ENCODE data around the gene ENDOG. TPM values are rescaled to one million over a fixed set of nuclear protein-coding genes. Genes with fewer than 3 reads are reported as not detected.

Gene ENDOG
- total and polyA plus RNA-seq, 2 experiments from 2014 or later = 21.4 to 26.7 TPM

DNA sequence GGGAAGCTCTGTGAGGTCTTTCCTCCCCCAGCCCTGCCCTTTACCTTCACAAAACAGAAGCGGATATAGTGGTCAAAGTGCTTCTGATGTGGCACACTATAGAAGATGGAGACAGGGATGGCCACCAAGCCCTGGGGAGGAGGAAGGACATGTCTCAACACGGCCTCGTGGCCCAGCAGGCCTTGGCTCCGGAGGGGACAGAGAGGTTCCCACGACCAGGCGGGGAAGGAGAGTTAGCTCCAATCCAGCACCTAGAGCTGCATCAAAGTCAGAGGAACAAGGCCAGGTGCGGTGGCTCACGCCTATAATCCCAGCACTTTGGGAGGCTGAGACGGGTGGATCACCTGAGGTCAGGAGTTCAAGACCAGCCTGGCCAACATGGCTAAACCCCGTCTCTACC, 15.4 kb downstream of the ENDOG start:
- H3K9ac ChIP-seq = no peak overlapping the region
- no peaks in the 10 kb centered on the region for H3F3A ChIP-seq (ENCODE audit: insufficient read depth)
- H3K36me3 ChIP-seq (ENCODE audit: low read depth) = no peaks in the 10 kb centered on the region
- no peaks in the 10 kb centered on the region for H3K9me3 ChIP-seq (ENCODE audit: low read depth)
- TF ChIP-seq EZH2phosphoT487 (IDR thresholded peaks at IDR 0.05; ENCODE audit: insufficient read depth, low read depth) (no peak), EZH2 (IDR thresholded peaks at IDR 0.05; ENCODE audit: insufficient read depth, poor library complexity, severe bottlenecking) (no peak)
- H3K4me1 ChIP-seq (ENCODE audit: insufficient read depth) = peaks cover 2% of the 10 kb centered on the region; the same call in 1 of the 2 replicates
- in situ Hi-C loops (cut with MboI) = no loop called here
- H3K4me3 ChIP-seq = no peak overlapping the region
- no peaks in the 10 kb centered on the region for H3K9me2 ChIP-seq (ENCODE audit: insufficient read depth)
- H4K20me1 ChIP-seq (ENCODE audit: insufficient read depth) = no peaks in the 10 kb centered on the region
- 92 to 97% methylated on average over 10 of the region's 10 CpGs for WGBS, 2 experiments (ENCODE audit: low coverage in 1 of 2, low lambda C conversion rate in 2 of 2, missing lambda C conversion rate in 2 of 2)
- no peaks in the 10 kb centered on the region for H3K27me3 ChIP-seq (replicated peaks; ENCODE audit: insufficient read depth)
- H3K4me2 ChIP-seq (ENCODE audit: unreplicated experiment) = no peak overlapping the region
- peaks cover 6% of the 10 kb centered on the region for H3K79me2 ChIP-seq (ENCODE audit: insufficient read depth)
- no peak for DNase-seq
- no peak overlapping the region for H2AFZ ChIP-seq
- H3K27ac ChIP-seq = no peak overlapping the region

DNA sequence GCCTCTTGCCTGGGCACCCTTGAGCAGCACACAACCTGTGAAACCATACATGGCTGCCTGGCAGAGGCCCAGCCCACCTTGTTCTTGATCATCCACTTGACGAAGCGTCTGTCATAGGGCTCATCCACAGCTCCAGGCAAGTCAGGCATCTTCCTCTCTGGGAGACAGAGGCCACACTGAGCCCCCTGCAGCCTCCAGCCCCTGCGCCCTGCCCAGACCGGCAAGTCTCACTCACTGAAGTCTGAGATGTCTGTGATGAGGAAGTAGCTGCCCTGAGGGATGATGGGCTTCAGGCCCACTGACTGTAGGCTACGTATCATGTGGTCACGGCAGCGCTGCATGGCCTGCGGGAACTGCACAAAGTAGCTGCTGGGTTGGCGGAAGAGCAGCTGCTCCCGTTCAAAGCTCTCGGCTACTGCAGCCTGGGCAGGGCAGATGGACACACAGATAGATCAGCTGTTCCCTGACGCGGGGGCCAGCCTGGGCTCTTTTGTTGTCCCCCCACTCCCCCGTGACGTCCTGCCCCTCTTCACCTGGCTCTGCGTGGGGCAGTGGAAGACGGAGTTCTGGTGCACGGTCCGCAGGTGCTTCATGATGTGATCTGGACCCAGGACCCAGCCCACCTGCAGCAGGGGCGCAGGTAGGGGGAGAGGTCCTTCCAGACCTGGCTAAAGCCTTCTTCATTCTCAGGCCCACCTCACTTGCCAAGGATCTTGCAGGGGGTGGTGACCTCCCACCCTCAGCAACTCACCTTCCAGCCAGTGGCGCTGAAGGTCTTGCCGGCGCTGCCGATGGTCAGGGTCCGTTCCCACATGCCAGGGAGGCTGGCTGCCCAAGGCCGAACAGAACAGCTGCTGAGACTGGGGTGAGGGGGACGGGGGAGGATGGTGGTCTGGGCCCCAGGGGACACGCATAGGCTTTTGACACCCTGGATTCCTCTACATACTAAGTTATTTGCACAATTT, 17.2 kb downstream of the ENDOG start:
- Histone ChIP-seq H3K27me3 (replicated peaks; ENCODE audit: insufficient read depth) (no peaks in the 10 kb centered on the region), H3K4me2 (ENCODE audit: unreplicated experiment) (no peak overlapping the region), H3K36me3 (ENCODE audit: low read depth) (no peaks in the 10 kb centered on the region), H3K9ac (no peak overlapping the region), H3K4me3 (no peak overlapping the region), H3K4me1 (ENCODE audit: insufficient read depth) (no peaks in the 10 kb centered on the region), H3K9me3 (ENCODE audit: low read depth) (no peaks in the 10 kb centered on the region), H3K79me2 (ENCODE audit: insufficient read depth) (no peaks in the 10 kb centered on the region), H2AFZ (no peak overlapping the region), H3K9me2 (ENCODE audit: insufficient read depth) (no peaks in the 10 kb centered on the region), H3K27ac (no peak overlapping the region), H4K20me1 (ENCODE audit: insufficient read depth) (no peaks in the 10 kb centered on the region), H3F3A (ENCODE audit: insufficient read depth) (no peaks in the 10 kb centered on the region)
- in situ Hi-C loops (cut with MboI) = no loop called here
- TF ChIP-seq EZH2 (IDR thresholded peaks at IDR 0.05; ENCODE audit: insufficient read depth, poor library complexity, severe bottlenecking) = no peak
- no peak for TF ChIP-seq EZH2phosphoT487 (IDR thresholded peaks at IDR 0.05; ENCODE audit: insufficient read depth, low read depth)
- no peak for DNase-seq
- 94 to 96% methylated on average over 24 to 28 of the region's 28 CpGs for WGBS, 2 experiments (ENCODE audit: low coverage in 1 of 2, low lambda C conversion rate in 2 of 2, missing lambda C conversion rate in 2 of 2)

DNA sequence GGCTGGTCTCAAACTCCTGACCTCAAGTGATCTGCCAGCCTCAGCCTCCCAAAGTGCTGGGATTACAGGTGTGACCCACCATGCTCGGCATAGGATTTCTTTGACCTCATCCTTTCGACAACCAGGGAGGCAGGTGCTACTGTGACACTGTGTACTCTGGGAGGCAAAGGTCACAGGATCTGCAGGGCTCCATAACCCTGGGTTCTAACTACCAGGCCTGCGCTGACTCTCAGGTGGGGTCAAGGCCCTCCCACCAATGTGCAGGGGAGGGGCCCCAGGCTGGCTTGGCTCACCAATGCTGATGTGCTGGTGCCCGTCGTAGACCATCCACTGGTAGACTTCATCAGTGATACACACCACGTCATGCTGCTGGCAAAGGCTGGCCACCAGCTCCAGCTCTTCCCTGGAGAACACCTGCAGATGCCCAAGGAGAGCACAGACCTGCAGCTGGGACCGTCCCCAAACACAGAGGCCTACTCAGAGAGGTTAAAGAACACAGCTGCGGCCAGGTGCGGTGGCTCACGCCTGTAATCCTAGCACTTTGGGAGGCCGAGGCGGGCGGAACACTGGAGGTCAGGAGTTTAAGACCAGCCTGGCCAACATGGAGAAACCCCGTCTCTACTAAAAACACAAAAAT, 18.3 kb downstream of the ENDOG start:
- no peaks in the 10 kb centered on the region for H3K36me3 ChIP-seq (ENCODE audit: low read depth)
- no peaks in the 10 kb centered on the region for H3K27me3 ChIP-seq (replicated peaks; ENCODE audit: insufficient read depth)
- no peaks in the 10 kb centered on the region for H3F3A ChIP-seq (ENCODE audit: insufficient read depth)
- in situ Hi-C loops (cut with MboI) = no loop called here
- no peaks in the 10 kb centered on the region for H4K20me1 ChIP-seq (ENCODE audit: insufficient read depth)
- no peaks in the 10 kb centered on the region for H3K9me2 ChIP-seq (ENCODE audit: insufficient read depth)
- H3K9ac ChIP-seq = no peak overlapping the region
- H3K27ac ChIP-seq = no peak overlapping the region
- no peak overlapping the region for H3K4me2 ChIP-seq (ENCODE audit: unreplicated experiment)
- no peaks in the 10 kb centered on the region for H3K79me2 ChIP-seq (ENCODE audit: insufficient read depth)
- no peak for TF ChIP-seq EZH2phosphoT487 (IDR thresholded peaks at IDR 0.05; ENCODE audit: insufficient read depth, low read depth)
- TF ChIP-seq EZH2 (IDR thresholded peaks at IDR 0.05; ENCODE audit: insufficient read depth, poor library complexity, severe bottlenecking) = no peak
- H3K9me3 ChIP-seq (ENCODE audit: low read depth) = no peaks in the 10 kb centered on the region
- 83 to 85% methylated on average over 14 of the region's 14 CpGs for WGBS, 2 experiments (ENCODE audit: low coverage in 1 of 2, low lambda C conversion rate in 2 of 2, missing lambda C conversion rate in 2 of 2)
- no peak for DNase-seq
- no peaks in the 10 kb centered on the region for H3K4me1 ChIP-seq (ENCODE audit: insufficient read depth)
- no peak overlapping the region for H3K4me3 ChIP-seq
- no peak overlapping the region for H2AFZ ChIP-seq

DNA sequence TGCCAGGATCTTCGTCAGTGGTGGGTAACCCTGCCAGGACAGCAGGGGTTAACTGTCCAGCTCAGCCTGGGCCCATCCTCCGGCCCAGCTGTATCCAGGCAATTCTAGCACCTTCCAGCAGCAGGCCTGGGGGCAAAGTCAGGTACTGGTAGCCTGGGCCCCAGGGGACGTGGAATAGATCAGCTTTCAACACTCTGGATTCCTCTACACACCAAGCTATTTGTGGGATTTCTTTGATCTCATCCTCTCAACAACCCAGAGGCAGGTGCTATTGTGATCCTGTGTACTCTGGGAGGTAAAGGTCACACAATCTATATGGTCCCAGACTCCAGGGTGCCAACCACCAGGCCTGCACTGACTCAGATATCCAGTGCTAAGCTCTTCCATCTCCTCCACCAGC, 20.0 kb downstream of the ENDOG start:
- H3K27ac ChIP-seq = no peak overlapping the region
- no peaks in the 10 kb centered on the region for H3K9me3 ChIP-seq (ENCODE audit: low read depth)
- no peaks in the 10 kb centered on the region for H3K4me1 ChIP-seq (ENCODE audit: insufficient read depth)
- TF ChIP-seq EZH2phosphoT487 (IDR thresholded peaks at IDR 0.05; ENCODE audit: insufficient read depth, low read depth) (no peak), EZH2 (IDR thresholded peaks at IDR 0.05; ENCODE audit: insufficient read depth, poor library complexity, severe bottlenecking) (no peak)
- no peak overlapping the region for H3K4me3 ChIP-seq
- H3K27me3 ChIP-seq (replicated peaks; ENCODE audit: insufficient read depth) = no peaks in the 10 kb centered on the region
- H3K9me2 ChIP-seq (ENCODE audit: insufficient read depth) = no peaks in the 10 kb centered on the region
- no peak overlapping the region for H2AFZ ChIP-seq
- in situ Hi-C loops (cut with MboI) = no loop called here
- DNase-seq = no peak
- H3F3A ChIP-seq (ENCODE audit: insufficient read depth) = no peaks in the 10 kb centered on the region
- no peaks in the 10 kb centered on the region for H4K20me1 ChIP-seq (ENCODE audit: insufficient read depth)
- H3K4me2 ChIP-seq (ENCODE audit: unreplicated experiment) = no peak overlapping the region
- no peaks in the 10 kb centered on the region for H3K36me3 ChIP-seq (ENCODE audit: low read depth)
- WGBS, 2 experiments (ENCODE audit: low coverage in 1 of 2, low lambda C conversion rate in 2 of 2, missing lambda C conversion rate in 2 of 2) = 77 to 78% methylated on average over 3 of the region's 3 CpGs
- no peaks in the 10 kb centered on the region for H3K79me2 ChIP-seq (ENCODE audit: insufficient read depth)
- H3K9ac ChIP-seq = no peak overlapping the region

Data from GM23248 (cell line).